Cardiac muscle cell (in vitro differentiated cells and primary cell): ENCODE results near the gene IKZF3. TPM values are rescaled to one million over a fixed set of nuclear protein-coding genes. Genes with fewer than 3 reads are reported as not detected.

Source experiments
- DNase-seq, 2 donors: peaks; one replicate each; pipeline versions ENCODE4 v3.0.0 to v3.0.0-alpha.2; 2010 to 2017; ENCODE audit warnings: low read depth in 1 of 2, low spot score in 1 of 2
- H3K27ac ChIP-seq: fragments of 200-600 bp; sonication (generic); 2 replicates; pipeline ENCODE4 v1.5.1; 2016
- H3K27me3 ChIP-seq: fragments of 200-600 bp; sonication (generic); 2 replicates; pipeline ENCODE4 v1.6.0; 2016; ENCODE audit warnings: control low read depth
- H3K36me3 ChIP-seq: fragments of 200-600 bp; sonication (generic); 2 replicates; pipeline ENCODE4 v1.5.1; 2016; ENCODE audit warnings: control low read depth
- H3K4me1 ChIP-seq: fragments of 200-600 bp; sonication (generic); 2 replicates; pipeline ENCODE4 v1.8.1; 2017; ENCODE audit warnings: low read depth, mild to moderate bottlenecking, mixed run types
- H3K4me3 ChIP-seq: fragments of 200-600 bp; sonication (generic); 2 replicates; pipeline ENCODE4 v1.5.1; 2016; ENCODE audit warnings: mild to moderate bottlenecking
- H3K9me3 ChIP-seq: fragments of 200-600 bp; sonication (generic); 2 replicates; pipeline ENCODE4 v1.5.1; 2017; ENCODE audit warnings: low read depth, mild to moderate bottlenecking, control low read depth
- polyA plus RNA-seq: library from polyadenylated mRNA; unstranded; fragments of >200 nt; fragmentation: Nextera tagmentation; extraction: Ambion mirVana; gene quantifications from 2 replicates; pipeline ENCODE4 v1.2.1, GENCODE V29; 2016
- total RNA-seq: library from RNA; depleted of rRNA; stranded (reverse); fragments of >200 nt; gene quantifications from 2 replicates; pipeline ENCODE4 v1.2.3, GENCODE V29; 2016
- TF ChIP-seq, protein P1 (sequence below): IDR thresholded peaks from 2 replicates; pipeline ENCODE4 v1.5.1; 2012; ENCODE audit warnings: low read depth, mild to moderate bottlenecking, low read length

The IKZF3 gene
- total and polyA plus RNA-seq, 2 experiments from 2014 or later, result not detected

DNA sequence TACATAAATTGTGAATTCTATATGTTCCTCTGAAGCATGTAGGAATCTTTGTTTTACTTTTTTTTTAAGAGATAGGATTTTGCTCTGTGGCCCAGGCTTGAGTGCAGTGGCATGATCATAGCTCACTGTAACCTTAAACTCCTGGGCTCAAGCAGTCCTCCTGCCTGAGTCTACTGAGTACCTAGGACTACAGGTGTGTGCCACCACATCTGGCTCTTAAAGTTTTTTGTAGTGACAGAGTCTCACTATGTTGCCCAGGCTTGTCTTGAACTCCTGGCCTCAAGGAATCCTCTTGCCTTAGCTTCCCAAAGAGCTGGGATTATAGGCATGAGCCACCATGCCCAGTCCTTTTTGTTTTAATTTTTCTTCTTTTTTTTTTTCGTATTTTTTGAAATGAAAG is 25.3 kb downstream of the IKZF3 start:
- DNase-seq, result no peak
- no peaks in the 10 kb centered on the region for H3K9me3 ChIP-seq
- H3K27me3 ChIP-seq, result no peaks in the 10 kb centered on the region
- TF ChIP-seq, protein P1, sequence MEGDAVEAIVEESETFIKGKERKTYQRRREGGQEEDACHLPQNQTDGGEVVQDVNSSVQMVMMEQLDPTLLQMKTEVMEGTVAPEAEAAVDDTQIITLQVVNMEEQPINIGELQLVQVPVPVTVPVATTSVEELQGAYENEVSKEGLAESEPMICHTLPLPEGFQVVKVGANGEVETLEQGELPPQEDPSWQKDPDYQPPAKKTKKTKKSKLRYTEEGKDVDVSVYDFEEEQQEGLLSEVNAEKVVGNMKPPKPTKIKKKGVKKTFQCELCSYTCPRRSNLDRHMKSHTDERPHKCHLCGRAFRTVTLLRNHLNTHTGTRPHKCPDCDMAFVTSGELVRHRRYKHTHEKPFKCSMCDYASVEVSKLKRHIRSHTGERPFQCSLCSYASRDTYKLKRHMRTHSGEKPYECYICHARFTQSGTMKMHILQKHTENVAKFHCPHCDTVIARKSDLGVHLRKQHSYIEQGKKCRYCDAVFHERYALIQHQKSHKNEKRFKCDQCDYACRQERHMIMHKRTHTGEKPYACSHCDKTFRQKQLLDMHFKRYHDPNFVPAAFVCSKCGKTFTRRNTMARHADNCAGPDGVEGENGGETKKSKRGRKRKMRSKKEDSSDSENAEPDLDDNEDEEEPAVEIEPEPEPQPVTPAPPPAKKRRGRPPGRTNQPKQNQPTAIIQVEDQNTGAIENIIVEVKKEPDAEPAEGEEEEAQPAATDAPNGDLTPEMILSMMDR, result no peak
- H3K4me3 ChIP-seq, result no peak overlapping the region
- no peak overlapping the region for H3K27ac ChIP-seq
- no peaks in the 10 kb centered on the region for H3K4me1 ChIP-seq
- H3K36me3 ChIP-seq, result no peaks in the 10 kb centered on the region

DNA sequence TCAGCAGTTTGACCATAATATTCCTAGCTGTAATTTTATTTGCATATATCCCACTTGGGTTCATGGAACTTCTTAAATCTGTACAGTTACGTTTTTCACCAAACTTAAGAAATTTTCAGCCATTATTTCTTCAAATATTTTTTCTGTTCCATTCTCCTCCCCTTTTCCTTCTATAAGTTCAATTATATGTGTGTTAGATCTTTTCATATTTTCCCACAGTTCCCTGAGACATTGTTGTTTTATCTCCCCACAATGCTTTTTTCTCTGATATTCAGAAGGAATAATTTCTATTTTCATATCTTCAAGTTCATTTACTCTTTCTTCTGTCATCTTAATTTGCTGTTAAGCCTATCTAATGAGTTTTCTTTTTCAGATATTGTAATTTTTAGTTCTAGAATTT is 26.1 kb downstream of the IKZF3 start:
- Histone ChIP-seq H3K9me3 (no peaks in the 10 kb centered on the region), H3K27me3 (no peaks in the 10 kb centered on the region), H3K36me3 (no peaks in the 10 kb centered on the region), H3K27ac (no peak overlapping the region), H3K4me3 (no peak overlapping the region), H3K4me1 (no peaks in the 10 kb centered on the region)
- no peak for DNase-seq
- TF ChIP-seq, protein P1, result no peak

DNA sequence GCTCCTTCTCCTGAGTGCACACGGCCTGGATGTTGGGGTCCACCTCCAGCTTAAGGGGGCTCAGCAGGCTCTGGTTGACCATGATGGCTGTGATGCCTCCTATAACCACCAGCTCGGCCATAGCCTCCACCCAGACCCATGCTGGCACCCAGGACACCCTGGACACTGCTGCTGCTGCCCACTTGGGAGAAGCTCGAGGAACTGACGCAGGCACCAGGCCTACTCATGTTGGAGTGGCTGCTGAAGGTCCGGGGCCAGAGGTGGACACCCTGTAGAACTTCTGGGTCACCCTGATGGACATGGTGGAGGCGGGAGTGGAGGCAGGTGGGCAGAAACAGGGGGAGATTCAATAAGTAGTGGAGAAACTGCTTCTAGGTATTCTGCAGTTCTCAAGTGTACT is 28.0 kb downstream of the IKZF3 start:
- H3K27ac ChIP-seq, result no peak overlapping the region
- TF ChIP-seq, protein P1, result no peak
- DNase-seq, result no peak
- H3K4me1 ChIP-seq, result no peaks in the 10 kb centered on the region
- H3K36me3 ChIP-seq, result no peaks in the 10 kb centered on the region
- H3K9me3 ChIP-seq, result no peaks in the 10 kb centered on the region
- no peaks in the 10 kb centered on the region for H3K27me3 ChIP-seq
- no peak overlapping the region for H3K4me3 ChIP-seq

DNA sequence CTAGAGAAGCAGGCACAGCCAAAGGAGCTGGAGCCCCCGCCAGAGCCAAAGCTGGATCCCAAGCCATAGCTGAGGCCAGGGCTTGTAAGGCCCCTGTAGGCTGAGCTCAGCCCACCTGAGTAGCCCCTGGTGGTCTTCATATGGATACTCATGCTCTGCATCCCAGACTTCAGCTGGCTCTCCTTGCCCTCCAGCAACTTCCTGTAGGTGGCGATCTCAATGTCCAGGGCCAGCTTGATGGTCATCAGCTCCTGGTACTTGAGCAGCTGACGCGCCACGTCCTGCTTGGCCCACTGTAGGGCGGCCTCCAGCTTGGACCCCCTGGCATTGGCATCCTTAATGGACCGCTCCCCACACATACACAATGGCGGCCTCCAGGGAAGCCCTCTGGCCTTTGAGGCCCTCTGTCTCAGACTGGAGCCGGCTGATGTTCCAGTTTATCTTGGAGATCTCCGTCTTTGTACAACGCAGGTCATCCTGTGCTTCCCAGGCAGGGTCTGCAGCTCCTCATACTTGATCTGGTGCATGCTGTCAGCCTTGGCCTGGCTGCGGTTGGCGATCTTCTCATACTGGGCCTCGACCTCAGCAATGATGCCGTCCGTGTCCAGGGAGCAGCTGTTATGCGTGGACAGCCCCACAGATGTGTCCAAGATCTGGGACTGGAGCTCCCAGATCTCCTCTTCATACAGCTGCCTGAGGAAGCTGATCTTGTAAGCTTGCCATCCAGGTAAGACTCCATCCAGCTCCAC is 28.9 kb downstream of the IKZF3 start:
- Histone ChIP-seq H3K36me3 (no peaks in the 10 kb centered on the region), H3K4me1 (no peaks in the 10 kb centered on the region), H3K9me3 (no peaks in the 10 kb centered on the region), H3K4me3 (no peak overlapping the region), H3K27me3 (no peaks in the 10 kb centered on the region), H3K27ac (no peak overlapping the region)
- DNase-seq, result no peak
- TF ChIP-seq, protein P1, result no peak

DNA sequence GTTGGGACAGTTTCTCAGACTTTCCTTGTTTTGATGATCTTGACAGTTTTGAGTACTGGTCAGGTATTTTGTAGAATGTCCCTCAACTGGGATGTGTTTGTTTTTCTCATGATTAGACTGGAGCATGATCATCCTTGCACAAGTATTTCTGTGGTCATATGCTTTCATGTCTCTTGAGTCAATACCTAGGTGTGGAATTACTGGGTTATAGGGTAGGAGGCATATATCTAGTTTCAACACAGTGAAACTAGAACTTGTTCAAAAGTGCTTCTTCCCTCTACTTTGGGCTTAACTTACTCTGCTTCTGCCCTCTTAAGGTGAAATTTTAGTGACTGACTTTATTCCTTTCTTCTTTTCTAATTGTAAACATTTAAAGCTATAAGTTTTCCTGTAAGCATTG is 30.1 kb downstream of the IKZF3 start:
- H3K4me1 ChIP-seq, result no peaks in the 10 kb centered on the region
- TF ChIP-seq, protein P1, result no peak
- no peak for DNase-seq
- H3K36me3 ChIP-seq, result no peaks in the 10 kb centered on the region
- H3K27me3 ChIP-seq, result no peaks in the 10 kb centered on the region
- no peak overlapping the region for H3K27ac ChIP-seq
- H3K4me3 ChIP-seq, result no peak overlapping the region
- H3K9me3 ChIP-seq, result no peaks in the 10 kb centered on the region
